HUES64 (cell line): ENCODE measurements around the gene TRPC4AP.

Experiments
- H3K27ac ChIP-seq: 2 replicates; pipeline ENCODE4 v1.7.0; 2013; ENCODE audit warnings: low read depth, low read length, inconsistent platforms
- H3K27me3 ChIP-seq: 2 replicates; pipeline ENCODE4 v1.6.1; 2013; ENCODE audit warnings: mild to moderate bottlenecking, low read length; ENCODE audit not compliant: insufficient read depth
- H3K36me3 ChIP-seq: 2 replicates; pipeline ENCODE4 v1.6.1; 2013; ENCODE audit warnings: mild to moderate bottlenecking, low read length; ENCODE audit not compliant: insufficient read depth
- H3K4me1 ChIP-seq: 2 replicates; pipeline ENCODE4 v1.6.1; 2013; ENCODE audit warnings: mild to moderate bottlenecking, low read length, moderate library complexity; ENCODE audit not compliant: insufficient read depth
- H3K4me3 ChIP-seq: 2 replicates; pipeline ENCODE4 v1.5.1; 2013; ENCODE audit warnings: mild to moderate bottlenecking, low read length, moderate library complexity
- H3K9ac ChIP-seq: 2 replicates; pipeline ENCODE4 v1.6.1; 2013; ENCODE audit warnings: mild to moderate bottlenecking, low read depth, low read length
- H3K9me3 ChIP-seq: 2 replicates; pipeline ENCODE4 v1.6.1; 2013; ENCODE audit warnings: low read depth, low read length; ENCODE audit not compliant: insufficient read depth
- WGBS: fragments of 150-250, 120-280 bp; methylation state at CpG from one replicate; pipeline ENCODE4 v1.1.7; 2013; ENCODE audit warnings: missing lambda C conversion rate; 5-methylcytosine and 5-hydroxymethylcytosine counted together

Gene TRPC4AP

DNA sequence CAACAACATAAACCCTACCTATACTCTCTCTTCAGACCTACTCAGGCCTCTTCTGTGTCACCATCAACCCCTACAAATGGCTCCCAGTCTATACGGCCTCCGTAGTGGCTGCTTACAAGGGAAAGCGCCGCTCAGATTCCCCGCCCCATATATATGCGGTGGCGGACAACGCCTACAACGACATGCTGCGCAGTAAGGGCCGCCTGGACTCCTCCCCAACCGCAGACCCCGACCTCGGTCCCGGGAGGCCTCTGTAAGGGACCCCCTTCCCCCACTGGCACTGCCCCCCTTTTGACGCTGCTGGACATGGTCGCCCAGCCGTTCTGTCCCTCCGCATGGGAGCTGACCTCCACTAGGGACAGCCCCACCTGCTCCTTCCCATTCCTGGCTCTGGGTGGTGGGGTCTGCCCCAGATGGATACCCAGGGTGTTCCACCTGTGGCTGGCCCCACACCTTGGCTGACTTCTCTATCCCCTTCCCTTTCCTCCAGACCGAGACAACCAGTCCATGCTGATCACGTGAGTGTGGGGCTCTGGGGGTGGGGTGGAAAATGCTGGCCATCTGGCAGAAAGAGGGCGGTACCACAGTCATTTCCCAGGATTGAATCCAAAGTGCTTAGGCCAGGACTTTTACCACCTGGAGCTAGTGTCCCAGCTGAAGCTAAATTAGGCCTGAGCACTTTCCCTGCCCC is 111.9 kb downstream of the TRPC4AP start:
- WGBS: 88% methylated on average over 22 of the region's 22 CpGs

DNA sequence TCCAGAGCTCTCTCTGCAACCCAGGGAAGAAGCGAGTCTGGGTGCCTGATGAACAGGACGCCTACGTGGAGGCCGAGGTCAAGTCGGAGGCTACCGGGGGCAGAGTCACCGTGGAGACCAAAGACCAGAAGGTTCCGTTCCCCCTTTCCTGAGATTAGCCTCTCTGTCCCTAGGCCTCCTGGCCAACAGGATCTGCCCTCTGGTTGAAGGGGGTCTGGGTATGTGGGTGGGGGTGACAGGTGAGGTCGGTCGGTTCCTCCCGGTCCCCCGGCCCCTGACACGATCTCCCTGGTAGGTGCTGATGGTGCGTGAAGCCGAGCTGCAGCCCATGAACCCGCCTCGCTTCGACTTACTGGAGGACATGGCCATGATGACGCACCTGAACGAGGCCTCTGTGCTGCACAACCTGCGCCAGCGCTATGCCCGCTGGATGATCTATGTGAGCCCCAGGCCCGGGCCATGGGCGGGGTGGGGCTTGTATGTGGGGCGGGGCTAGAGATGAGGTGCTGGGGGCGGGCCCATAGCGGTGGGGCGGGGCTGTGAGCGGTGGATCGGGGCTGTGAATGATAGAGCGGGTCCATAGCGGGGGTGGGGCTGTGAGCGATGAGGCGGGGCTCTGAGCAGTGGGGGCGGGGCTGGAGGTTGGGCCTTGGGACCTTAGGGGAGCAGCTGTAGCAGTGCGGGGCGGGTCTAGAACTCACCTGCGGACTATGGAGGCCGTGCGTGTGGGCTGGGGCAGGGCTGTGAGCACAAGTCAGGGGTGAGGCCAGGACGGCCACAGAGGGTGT is 113.0 kb downstream of the TRPC4AP start:
- Histone ChIP-seq H3K9ac (no peak overlapping the region), H3K36me3 (no peaks in the 10 kb centered on the region), H3K9me3 (no peaks in the 10 kb centered on the region), H3K4me1 (peaks cover 20% of the 10 kb centered on the region), H3K27ac (no peak overlapping the region), H3K27me3 (peaks cover 27% of the 10 kb centered on the region), H3K4me3 (no peak overlapping the region)
- 91% methylated on average over 42 of the region's 42 CpGs for WGBS

More for the DNA sequence above, 111.9 kb downstream of the TRPC4AP start:
- Histone ChIP-seq H3K27me3 (peaks cover 38% of the 10 kb centered on the region), H3K4me1 (peaks cover 26% of the 10 kb centered on the region), H3K27ac (no peak overlapping the region), H3K36me3 (no peaks in the 10 kb centered on the region), H3K9me3 (no peaks in the 10 kb centered on the region), H3K9ac (no peak overlapping the region), H3K4me3 (no peak overlapping the region)

DNA sequence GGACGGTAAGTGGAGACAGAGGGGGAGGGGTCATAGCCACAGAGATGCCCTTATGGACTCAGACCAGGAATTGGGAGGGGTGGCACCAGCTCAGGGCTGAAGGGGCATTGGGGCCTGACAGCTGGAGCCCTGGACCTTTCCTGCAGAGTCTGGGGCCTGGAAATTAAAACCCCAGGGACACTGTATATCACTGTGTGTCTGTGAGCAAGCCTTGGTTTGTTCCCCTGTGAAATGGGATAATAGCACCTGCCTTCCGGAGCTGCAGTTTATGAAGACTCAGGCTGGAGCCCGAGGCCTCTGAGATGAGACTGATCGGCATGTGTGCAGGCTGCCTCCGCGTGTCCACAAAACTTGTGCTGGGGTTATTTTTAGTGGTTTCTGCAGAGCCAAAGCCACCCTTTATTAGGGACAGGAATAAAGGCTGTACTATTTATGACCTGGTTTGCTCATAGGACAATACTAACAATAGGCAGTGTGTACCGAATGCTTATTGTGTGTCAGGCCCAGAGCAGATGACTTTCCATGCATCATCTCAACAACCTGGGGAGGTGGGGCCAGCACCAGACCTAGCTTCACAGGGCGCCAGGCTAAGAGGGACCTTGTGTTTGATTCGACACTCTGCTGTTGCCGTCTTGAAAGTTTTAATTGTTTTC is 114.4 kb downstream of the TRPC4AP start:
- Histone ChIP-seq H3K36me3 (no peaks in the 10 kb centered on the region), H3K27me3 (peaks cover 14% of the 10 kb centered on the region), H3K9ac (no peak overlapping the region), H3K4me3 (no peak overlapping the region), H3K27ac (no peak overlapping the region), H3K4me1 (peaks cover 12% of the 10 kb centered on the region), H3K9me3 (no peaks in the 10 kb centered on the region)
- WGBS: 89% methylated on average over 10 of the region's 10 CpGs

DNA sequence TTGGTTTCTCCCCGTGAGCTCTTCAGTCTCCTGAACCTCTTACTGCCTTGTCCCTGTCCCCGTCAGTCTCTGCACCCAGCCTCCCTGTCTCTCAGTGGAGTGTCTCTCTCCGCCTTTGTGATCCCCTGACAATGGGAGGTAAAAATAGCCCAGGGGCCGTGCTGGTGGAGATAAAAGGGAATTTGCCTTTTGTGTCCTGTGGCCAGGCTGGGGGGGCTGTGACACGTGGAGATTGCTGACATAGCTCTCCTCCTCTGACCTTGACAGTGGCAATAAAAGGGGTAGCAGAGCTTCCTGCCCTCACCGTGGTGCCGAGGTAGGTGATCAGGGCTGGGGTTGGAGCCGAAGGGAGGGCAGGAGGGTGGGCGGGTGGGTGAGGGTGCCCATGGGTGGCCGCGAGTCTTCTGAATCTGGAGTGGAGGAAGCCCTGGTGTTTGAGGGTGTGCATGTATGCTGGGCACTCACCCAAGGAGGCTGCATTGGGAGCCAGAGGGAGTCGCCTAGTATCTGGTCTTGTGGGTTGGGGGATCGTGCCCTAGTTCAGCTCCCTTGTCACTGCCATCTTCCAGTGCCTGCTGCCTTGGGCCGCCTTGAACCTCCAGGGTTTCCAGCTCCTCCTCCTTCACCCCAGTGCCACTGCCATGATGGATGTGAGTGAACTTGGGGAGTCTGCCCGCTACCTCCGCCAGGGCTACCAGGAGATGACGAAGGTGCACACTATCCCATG is 115.1 kb downstream of the TRPC4AP start:
- Histone ChIP-seq H3K36me3 (no peaks in the 10 kb centered on the region), H3K9ac (no peak overlapping the region), H3K9me3 (no peaks in the 10 kb centered on the region), H3K27me3 (peaks cover 7% of the 10 kb centered on the region), H3K4me3 (no peak overlapping the region), H3K4me1 (peaks cover 7% of the 10 kb centered on the region; the same call in 1 of the 2 replicates), H3K27ac (no peak overlapping the region)
- 64% methylated on average over 17 of the region's 17 CpGs for WGBS

DNA sequence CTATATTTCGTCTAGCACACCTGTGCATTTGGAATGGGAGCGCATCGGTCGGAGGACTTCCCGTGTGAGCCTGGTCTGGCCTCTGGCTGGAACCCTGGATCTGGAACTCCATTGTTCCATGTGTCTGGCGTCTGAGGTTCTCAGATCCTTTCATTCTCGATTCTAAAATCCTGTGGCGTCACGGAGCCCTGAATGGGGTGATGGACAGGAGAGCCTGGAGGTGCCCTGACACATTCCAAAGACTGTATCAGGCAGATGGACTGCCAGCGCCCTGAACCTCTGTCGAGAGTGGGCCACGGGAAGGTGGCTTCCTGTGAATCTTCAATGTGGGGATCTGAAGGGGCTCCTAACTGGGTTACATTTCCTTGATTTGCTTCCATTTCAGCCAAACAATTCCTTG is 116.3 kb downstream of the TRPC4AP start:
- Histone ChIP-seq H3K36me3 (no peaks in the 10 kb centered on the region), H3K4me3 (no peak overlapping the region), H3K9ac (no peak overlapping the region), H3K9me3 (no peaks in the 10 kb centered on the region), H3K27ac (no peak overlapping the region), H3K4me1 (0 out of 2 replicates have a peak, but pooled peaks cover 7% of the 10 kb centered on the region), H3K27me3 (no peaks in the 10 kb centered on the region)
- WGBS: 92% methylated on average over 12 of the region's 12 CpGs

DNA sequence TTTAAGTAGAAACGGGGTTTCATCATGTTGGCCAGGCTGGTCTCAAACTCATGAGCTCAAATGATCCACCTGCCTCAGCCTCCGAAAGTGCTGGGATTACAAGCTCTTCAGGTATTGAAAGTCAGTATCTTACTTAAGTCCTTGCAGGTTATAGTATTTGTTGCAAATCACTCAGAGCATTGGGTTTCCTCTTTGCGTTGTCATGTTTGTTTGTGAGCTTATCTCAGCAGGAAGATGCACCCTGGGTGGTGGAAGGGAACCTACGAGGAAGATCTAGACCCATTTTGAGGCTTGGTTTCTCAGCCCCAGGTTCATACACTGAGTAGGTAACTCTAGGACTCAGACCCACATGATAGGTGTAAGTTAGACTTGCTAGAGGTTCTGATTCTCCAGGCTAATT is 118.4 kb downstream of the TRPC4AP start:
- Histone ChIP-seq H3K4me3 (no peak overlapping the region), H3K9me3 (no peaks in the 10 kb centered on the region), H3K27ac (no peak overlapping the region), H3K4me1 (no peaks in the 10 kb centered on the region), H3K36me3 (no peaks in the 10 kb centered on the region), H3K9ac (no peak overlapping the region), H3K27me3 (no peaks in the 10 kb centered on the region)
- 61% methylated on average over 4 of the region's 4 CpGs for WGBS

DNA sequence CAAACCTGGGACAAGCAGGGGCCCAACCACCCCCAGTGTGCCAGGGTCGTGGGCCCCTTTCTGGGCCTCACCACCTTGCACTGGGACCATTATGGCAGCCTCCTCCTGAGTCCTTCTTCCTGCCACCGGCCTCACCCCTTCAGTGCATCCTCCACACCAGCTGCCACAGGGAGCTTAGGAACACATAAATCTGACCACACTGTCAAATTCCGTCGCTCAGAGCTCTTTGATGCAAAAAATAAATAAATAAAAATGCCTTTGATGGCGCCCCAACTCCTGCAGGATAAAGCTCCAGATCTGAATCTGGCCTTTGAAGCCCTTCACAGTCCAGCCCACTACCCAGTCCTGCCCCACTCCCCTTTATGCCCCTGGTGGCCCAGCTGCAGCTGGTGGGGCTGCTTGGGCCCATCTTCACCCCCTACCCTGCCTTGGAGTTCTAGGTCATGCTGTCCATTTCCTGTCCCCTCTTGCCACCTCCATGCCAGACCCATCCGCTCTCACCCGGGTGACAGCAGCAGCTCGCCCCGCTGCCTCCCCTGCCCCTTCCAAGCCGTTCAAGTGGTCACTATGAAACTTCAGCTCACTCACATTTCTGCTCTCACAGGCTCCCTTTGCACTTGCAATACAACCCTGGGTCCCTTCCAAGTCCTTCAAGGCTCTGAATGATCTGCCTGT is 120.9 kb downstream of the TRPC4AP start:
- no peaks in the 10 kb centered on the region for H3K27me3 ChIP-seq
- H3K4me3 ChIP-seq: no peak overlapping the region
- no peak overlapping the region for H3K9ac ChIP-seq
- no peak overlapping the region for H3K27ac ChIP-seq
- H3K9me3 ChIP-seq: no peaks in the 10 kb centered on the region
- H3K36me3 ChIP-seq: no peaks in the 10 kb centered on the region
- H3K4me1 ChIP-seq: no peaks in the 10 kb centered on the region
- 94% methylated on average over 10 of the region's 10 CpGs for WGBS

DNA sequence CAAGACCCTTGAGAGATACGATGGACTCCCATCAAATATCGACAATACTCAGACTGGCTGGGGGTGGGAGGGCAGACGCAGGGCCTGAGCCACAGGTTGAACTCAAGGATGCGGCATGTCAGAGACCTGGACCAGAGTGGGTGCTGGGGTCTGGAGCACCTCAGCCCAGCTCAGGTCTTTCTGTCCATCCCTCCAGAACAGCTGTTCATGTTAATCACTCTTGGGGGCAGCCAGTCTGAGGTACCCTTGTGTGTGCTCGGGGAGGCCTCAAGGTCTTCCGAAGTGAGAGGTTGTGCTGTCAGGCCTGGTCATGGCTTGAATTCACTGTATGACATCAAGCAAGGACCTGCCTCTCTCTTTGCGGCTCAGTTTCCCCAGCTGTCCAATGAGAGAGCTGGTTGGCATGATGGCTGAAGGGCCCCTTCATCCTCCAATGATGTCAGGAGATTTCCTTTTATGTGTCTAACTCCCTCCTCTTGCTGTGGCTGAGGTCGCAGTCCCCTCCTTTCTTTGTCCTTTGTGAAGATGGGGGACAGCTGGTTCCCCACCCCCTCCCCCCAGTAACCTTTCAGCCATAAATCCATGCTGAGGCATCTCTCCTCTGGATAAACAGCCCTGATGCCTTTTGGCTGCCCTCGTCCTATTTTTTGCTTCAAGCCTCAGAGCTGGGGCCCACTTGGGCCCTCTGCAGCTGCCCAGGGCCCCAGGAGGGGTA is 121.6 kb downstream of the TRPC4AP start:
- Histone ChIP-seq H3K9ac (no peak overlapping the region), H3K27ac (no peak overlapping the region), H3K9me3 (no peaks in the 10 kb centered on the region), H3K27me3 (no peaks in the 10 kb centered on the region), H3K36me3 (no peaks in the 10 kb centered on the region), H3K4me3 (no peak overlapping the region), H3K4me1 (no peaks in the 10 kb centered on the region)
- 96% methylated on average over 9 of the region's 9 CpGs for WGBS

DNA sequence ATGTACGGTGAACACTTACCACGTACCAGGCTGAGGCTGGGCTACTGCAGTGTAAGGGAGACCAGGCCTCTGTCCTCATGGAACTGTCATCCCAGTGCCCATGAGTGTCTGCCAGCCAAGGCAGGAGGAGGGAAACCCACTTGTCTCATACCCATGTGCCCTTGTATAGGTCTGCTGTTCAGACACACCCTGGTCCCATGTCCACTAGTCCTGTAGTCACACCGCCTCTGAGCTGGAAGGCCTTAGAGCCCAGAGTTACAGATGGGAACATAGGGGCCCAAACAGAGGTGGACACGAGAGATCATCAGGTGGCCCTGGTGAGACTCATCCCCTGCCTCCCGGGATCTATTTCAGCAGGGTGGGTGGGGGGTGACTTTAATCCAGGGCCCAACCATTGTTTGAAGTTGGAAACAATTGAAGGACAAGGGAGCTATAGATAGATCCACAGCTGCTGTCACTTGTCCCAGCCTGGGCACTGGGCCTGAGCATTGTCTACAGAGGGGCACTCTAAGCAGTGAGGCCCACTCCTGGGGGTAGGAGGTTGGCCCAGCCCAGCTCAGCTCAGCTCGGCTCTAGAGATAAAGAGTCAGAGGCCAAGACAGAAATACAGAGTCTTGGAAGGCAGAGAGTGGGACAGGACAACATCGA is 122.3 kb downstream of the TRPC4AP start:
- H3K36me3 ChIP-seq: no peaks in the 10 kb centered on the region
- H3K4me1 ChIP-seq: no peaks in the 10 kb centered on the region
- no peaks in the 10 kb centered on the region for H3K27me3 ChIP-seq
- H3K27ac ChIP-seq: no peak overlapping the region
- no peak overlapping the region for H3K9ac ChIP-seq
- no peaks in the 10 kb centered on the region for H3K9me3 ChIP-seq
- WGBS: 93% methylated on average over 7 of the region's 7 CpGs
- no peak overlapping the region for H3K4me3 ChIP-seq
